GM12873 (cell line): ENCODE measurements around the gene ARGFX.

Source experiments
- TF ChIP-seq, protein P1 (sequence below): IDR thresholded peaks from 2 replicates; pipeline ENCODE4 v1.5.1; 2012; ENCODE audit warnings: low read depth, mild to moderate bottlenecking, moderate library complexity, low read length, control low read depth; ENCODE audit not compliant: insufficient read depth; ENCODE audit errors: missing control alignments

ARGFX gene

DNA sequence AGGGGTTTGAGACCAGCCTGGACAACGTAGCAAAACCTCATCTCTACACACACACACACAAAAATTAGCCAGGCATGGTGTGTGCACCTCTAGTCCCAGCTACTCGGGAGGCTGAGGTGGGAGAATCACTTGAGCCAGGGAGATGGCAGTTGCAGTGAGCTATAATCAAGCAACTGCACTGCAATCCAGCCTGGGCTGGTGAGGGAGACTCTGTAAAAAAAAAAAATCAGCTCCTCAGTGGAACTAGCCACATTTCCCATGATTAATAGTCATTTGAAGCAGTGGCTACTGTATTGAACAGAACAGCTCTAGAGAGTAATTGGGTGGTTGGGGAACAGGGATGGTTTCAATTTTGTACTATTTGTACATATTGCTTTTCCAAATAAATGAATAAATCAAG is 13.9 kb downstream of the ARGFX start:
- TF ChIP-seq, protein P1, sequence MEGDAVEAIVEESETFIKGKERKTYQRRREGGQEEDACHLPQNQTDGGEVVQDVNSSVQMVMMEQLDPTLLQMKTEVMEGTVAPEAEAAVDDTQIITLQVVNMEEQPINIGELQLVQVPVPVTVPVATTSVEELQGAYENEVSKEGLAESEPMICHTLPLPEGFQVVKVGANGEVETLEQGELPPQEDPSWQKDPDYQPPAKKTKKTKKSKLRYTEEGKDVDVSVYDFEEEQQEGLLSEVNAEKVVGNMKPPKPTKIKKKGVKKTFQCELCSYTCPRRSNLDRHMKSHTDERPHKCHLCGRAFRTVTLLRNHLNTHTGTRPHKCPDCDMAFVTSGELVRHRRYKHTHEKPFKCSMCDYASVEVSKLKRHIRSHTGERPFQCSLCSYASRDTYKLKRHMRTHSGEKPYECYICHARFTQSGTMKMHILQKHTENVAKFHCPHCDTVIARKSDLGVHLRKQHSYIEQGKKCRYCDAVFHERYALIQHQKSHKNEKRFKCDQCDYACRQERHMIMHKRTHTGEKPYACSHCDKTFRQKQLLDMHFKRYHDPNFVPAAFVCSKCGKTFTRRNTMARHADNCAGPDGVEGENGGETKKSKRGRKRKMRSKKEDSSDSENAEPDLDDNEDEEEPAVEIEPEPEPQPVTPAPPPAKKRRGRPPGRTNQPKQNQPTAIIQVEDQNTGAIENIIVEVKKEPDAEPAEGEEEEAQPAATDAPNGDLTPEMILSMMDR = no peak

DNA sequence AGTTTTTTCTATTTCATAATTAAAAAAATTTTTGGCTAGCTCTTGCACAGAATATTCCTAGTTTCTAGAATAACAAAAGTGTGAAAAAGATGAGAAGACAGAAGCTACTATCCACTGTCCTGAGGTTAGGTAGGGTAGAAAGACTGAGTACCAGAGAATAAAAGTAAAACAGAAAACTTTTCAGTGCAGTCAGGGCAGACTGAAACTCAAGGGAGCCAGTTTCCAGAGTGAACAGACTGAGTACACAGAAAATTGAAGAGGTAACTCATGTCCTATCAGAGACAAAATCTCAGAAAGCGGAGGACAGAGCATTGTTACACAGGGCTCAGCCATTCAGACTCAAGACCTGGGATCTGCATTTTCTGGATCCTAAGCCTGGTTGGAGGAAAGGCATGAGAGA is 16.7 kb downstream of the ARGFX start:
- TF ChIP-seq, protein P1 = no peak

DNA sequence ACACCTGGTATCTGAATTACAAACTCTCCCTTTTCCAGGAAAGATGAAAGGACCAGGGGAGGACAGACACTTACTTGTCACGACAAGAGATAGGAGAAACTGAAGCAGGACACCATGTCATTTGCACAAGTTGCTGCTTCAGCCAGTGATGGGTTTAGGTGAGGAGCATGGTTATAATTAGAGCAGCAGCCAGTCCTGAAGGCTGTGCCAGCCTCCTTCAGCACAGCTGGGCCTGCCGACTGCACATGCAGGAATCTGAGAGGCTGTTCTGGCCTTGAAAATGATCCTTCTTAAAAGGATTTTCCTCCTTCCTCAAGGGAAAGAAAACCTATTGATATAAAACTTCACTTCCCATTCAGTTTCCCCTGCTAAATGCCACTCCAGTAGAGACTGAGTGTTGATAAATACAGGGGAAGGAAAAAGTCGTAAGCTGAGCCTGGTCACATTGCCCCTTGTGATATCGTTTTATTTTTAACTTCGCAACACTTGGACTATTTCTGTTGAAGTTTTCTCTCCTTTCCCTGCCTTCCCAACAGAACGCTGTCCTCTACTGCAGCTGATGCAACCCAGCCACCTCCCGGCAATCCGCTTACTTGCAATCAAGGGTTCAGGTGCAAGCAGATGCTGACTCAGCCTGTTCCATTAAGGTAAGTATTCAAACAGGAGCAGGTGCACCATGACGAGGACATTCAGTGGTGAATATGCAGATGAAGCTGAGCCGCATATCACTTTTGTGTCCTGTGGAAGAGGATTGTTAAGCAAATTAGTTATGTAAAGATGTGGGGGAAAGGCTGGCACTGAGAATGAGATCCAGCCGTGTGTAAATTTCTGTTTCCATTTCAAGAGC is 25.3 kb downstream of the ARGFX start, which contains the start of gene FBXO40:
FBXO40 (plus strand) TSS at position 524 of the 847 bp plus-strand sequence. CDS start 27,197 bp downstream, outside the sequence.
- TF ChIP-seq, protein P1 = no peak

DNA sequence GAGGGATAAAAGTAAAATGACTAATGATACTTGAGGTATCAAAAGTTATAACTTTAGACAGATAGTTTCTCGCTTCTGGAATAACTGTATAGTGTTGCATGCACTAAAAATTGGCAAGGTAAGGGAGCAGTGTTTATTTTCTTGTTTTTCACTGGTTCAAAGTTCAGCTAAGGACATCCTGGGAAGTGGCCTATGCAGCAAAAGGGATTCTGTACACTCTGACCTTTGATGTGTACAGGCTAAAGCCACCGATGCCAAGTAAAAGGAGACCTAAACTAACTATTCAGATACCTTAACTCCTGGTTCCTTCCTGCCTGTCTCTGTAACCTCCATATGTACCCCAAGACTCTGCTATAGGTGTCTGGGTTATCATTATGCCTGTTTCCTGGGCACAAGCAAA is 27.1 kb downstream of the ARGFX start:
- TF ChIP-seq, protein P1 = no peak

DNA sequence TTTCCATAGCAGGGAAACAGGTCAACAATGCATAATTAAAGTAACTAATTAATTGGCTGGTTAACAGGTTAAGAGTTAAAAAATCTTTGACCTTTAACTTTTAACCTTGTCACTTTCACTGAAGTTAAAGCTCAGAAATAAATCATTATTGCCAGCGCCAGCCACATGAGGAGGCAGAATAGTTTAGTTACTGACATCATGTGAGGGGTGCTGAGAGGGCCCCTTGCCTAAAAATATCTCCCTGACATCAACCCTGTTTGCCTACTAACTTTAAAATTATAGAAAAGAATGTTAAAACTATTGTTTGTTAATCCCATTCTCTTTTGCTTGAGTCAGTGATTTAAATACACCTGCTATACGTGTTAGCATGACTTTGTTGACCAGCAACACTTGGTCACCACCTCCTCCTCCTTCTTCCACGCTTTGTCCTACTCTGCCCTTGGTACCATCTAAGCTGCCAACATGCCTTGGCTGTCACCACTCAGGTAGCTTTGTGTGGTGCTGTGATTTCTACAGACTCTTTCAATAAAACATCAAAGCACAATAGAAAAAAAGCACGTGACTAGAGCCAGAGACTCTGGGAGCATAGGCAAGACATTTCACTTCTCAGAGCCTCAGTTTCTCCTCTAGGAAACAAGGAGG is 28.1 kb downstream of the ARGFX start:
- TF ChIP-seq, protein P1 = no peak

DNA sequence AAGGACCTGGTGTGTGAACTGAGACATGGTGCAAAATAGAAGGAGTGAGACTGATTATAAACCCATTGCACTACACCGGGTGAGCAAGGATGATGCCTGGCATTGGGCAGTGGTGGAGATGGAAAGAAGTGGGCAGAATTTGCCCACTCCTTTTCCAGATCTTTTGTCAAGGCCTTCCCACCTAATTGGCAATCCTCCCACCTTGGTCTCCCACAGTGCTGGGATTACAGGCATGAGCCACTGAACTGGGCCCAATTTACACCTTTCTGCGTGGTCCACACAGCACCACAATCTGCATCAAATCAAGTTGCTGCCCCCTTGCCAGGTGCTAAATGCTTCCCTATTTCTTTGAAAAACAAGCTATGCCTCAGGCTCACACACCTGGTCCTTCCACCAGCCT is 30.8 kb downstream of the ARGFX start:
- TF ChIP-seq, protein P1 = no peak

DNA sequence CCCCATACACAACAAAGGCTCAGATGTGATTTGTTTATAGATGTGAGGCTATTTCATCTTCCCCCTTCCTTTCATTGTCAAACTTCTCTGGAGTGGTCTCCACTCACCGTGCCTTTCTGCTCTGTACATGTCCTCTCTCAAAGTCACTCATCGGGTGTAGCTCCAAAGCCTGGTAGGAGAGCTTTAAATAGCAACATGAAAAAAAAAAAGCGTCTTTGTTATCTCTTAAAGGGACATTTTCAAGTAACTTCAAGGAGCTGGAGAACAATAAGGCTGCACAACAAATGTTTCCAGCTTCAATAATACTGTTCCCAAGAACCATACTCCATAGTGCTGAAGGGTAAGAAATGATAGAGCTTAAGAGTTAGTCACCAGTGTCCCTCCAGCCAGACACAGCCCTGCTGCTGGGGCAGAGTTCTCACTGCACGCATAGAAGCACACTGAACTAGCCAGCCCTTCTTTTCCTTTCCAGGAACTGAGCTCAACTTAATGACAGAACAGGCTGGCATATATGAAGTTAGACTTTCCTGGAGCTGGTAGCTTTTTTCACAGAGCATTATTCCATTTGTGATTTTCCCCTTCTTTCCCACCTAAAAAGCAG is 33.6 kb downstream of the ARGFX start:
- TF ChIP-seq, protein P1 = no peak
